ENCODE measurements around the gene GRIPAP1. TPM values are rescaled to one million over a fixed set of nuclear protein-coding genes. Genes with fewer than 3 reads are reported as not detected.

GRIPAP1 gene, protein sequence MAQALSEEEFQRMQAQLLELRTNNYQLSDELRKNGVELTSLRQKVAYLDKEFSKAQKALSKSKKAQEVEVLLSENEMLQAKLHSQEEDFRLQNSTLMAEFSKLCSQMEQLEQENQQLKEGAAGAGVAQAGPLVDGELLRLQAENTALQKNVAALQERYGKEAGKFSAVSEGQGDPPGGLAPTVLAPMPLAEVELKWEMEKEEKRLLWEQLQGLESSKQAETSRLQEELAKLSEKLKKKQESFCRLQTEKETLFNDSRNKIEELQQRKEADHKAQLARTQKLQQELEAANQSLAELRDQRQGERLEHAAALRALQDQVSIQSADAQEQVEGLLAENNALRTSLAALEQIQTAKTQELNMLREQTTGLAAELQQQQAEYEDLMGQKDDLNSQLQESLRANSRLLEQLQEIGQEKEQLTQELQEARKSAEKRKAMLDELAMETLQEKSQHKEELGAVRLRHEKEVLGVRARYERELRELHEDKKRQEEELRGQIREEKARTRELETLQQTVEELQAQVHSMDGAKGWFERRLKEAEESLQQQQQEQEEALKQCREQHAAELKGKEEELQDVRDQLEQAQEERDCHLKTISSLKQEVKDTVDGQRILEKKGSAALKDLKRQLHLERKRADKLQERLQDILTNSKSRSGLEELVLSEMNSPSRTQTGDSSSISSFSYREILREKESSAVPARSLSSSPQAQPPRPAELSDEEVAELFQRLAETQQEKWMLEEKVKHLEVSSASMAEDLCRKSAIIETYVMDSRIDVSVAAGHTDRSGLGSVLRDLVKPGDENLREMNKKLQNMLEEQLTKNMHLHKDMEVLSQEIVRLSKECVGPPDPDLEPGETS
- total RNA-seq: 24.9 TPM

DNA sequence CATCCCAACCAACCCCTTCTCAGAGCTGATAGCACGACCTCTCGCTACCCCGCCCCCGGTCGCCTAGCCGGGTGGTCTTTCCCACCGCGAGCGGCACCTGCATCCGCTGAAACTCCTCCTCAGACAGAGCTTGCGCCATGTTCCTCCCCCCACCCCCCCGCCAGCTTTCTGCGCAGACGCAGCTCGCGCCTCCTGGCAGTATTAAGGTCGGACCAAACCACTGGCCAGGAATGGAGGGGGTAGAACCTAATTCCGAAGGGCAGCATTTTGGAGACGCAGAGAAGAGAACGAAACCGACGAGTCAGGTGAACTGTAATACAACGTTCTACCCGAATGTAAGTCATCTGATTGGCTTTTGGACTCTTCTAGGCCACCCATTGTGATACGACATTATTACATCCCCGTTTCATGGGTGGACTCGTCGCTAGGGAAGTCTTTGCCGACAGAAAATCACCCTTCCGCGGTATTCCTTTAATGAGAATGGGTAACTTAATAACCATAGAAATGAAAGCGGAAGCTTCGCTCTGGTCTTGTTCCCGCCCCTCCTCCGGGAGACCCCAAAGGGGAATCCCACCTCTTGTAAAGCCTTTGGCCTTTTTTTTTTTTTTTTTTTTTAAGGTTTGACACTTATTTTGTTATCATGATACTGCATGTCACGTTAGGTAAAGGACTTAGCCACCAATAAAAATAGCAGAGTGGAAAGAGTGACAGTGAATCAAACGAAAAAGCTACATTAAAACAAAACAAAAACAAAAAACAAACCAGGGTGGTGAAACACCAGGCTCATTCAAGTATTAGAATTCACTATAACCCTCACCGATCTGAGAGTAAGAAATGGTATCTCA lies at the start of gene GRIPAP1:
GRIPAP1 (minus strand) TSS at position 174 of the 845 bp plus-strand sequence; CDS start at position 139, 35 bp downstream.
- H3K4me1 ChIP-seq (ENCODE audit: insufficient read depth, low read length): peaks cover 12% of the 10 kb centered on the region
- no peaks in the 10 kb centered on the region for H3K9me3 ChIP-seq (ENCODE audit: low read depth, low read length)
- H3K4me3 ChIP-seq (ENCODE audit: low read length): peak within 1 kb of the TSS; percentile 78

DNA sequence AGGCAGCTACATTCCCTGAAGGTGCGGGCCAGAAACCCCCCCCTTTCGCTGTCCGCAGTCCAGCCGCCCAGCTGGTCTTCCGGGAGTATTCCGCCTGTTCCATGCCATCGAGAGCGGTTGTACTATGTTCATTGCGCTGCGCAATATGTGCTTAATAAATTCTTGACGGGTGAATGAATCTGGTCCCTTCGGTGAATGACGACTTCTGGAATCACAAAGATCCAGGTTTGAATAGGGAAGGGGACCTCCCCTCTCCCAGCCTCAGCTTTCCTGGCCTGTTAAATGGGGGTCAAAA lies 41.9 kb upstream of the GRIPAP1 start:
- Histone ChIP-seq H3K27me3 (ENCODE audit: insufficient read depth, low read length) (no peaks in the 10 kb centered on the region), H3K4me1 (ENCODE audit: insufficient read depth, low read length) (peaks cover 42% of the 10 kb centered on the region), H3K4me3 (ENCODE audit: low read length) (no peak overlapping the region), H3K9me3 (ENCODE audit: low read depth, low read length) (no peaks in the 10 kb centered on the region)

More for the DNA sequence above, at the start of gene GRIPAP1:
- no peaks in the 10 kb centered on the region for H3K27me3 ChIP-seq (ENCODE audit: insufficient read depth, low read length)

DNA sequence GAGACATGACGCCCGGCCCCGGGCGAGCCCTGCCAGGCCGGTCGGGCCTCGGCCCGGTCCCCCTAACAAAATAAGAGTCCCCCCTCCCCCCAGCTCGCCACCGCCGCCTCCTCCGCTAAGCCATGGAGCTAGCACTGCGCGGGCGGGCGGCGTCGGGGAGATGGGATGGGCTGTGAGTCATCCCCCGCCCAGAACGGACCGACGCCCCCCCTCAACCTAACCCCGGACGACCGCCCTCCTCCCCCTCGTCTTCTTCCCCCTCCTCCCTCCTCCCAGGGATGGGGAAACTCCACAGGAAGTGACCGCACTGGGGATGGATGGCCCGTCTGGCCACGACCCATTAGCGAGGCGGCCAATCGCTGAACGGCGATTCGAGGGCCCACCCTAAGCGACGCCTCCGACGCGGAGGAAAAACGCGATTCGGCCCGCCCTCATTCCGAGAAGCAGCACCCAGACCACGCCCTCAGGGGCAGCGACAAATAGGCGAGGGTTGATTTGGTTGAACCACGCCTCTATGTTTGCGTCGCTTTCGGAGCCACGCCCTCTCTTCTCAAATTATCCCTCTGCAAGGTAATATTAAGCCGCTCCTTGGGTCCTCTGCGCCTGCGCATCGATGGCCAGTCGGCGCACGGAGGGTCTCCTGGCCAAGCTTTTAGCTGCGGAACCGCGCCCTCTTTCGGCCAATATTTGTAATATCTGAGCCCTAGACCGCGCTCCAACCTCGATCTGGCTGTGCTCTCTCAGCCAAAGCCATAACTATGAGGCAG lies 41.3 kb upstream of the GRIPAP1 start, which contains the start of gene TFE3:
TFE3 (minus strand) TSS at position 138 of the 767 bp plus-strand sequence; CDS start at position 7, 131 bp downstream.
- Histone ChIP-seq H3K27me3 (ENCODE audit: insufficient read depth, low read length) (no peaks in the 10 kb centered on the region), H3K4me3 (ENCODE audit: low read length) (peak within 1 kb of the TSS; percentile 64), H3K4me1 (ENCODE audit: insufficient read depth, low read length) (peaks cover 44% of the 10 kb centered on the region), H3K9me3 (ENCODE audit: low read depth, low read length) (no peaks in the 10 kb centered on the region)

DNA sequence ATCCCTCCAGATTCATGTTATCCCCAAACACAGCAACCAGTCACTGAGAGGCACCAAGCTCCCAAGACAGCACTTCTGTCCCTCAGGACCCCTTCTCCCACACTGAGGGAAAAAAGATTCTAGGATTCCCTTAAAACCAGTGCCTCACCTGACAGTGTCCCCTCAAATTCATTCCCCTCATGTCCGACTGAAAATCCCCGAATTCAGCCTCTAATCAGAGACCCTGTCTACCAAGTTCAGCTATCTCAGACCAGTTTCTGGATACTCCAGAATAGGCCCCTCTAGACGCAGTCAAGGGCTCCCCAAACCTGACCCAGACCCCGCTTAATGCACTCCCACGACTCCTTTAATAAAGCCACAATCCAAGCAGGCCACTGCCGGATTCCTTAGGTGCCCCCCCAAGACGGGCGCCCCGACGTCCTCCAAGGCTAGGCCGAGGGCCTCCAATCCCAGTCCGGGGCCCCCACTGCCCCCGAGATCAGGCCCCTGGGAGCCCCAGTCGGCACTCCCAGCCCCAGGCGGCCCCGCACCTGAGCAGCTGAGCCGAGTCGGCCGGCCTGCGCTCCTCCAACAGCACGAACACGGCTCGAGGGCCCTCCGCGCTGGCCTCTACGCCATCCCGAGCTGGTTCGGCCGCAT lies 40.6 kb upstream of the GRIPAP1 start:
- Histone ChIP-seq H3K4me1 (ENCODE audit: insufficient read depth, low read length) (peaks cover 44% of the 10 kb centered on the region), H3K9me3 (ENCODE audit: low read depth, low read length) (no peaks in the 10 kb centered on the region), H3K4me3 (ENCODE audit: low read length) (peak overlapping the region; percentile 64), H3K27me3 (ENCODE audit: insufficient read depth, low read length) (no peaks in the 10 kb centered on the region)

DNA sequence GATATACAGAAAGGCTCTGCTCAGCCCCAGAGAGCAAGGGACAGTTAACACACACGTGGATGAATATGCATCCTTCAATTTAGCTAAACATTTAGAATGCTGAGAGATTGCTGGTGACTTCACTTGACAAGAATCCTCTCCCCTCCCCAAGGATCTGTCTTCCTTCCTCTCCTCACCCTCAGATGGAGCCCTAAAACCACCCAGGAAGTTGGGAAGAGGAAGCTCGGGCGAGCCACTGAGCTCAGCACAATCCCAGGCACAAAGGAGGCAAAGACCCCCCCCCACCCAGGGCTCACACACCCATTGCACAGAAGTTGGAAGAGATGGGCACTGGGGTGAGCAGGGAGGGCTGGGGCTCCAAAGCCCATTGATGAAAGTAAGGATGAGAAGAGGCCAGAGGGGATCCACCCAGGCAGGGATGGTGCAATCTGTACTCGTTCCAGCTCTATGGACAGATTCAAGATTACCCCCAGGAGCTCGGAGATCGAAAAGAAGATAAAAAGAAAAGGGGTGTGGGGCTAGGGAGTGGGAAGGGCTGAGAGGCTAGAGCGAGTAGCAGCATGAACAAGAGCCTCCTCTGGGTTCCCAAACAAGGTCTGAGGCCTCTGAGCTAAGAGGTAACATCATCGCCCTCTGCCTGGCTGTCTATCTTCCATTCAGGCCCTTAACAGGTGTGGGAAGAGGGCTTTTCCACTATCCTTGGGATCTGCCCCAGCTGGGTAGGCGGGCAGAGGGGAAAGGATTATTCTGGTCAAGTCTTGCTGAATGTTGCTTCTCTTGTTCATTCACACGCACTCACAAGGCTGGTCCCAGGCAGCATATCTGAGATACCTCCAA lies 39.9 kb upstream of the GRIPAP1 start:
- H3K4me3 ChIP-seq (ENCODE audit: low read length): peak overlapping the region; percentile 64
- H3K4me1 ChIP-seq (ENCODE audit: insufficient read depth, low read length): peaks cover 44% of the 10 kb centered on the region
- no peaks in the 10 kb centered on the region for H3K9me3 ChIP-seq (ENCODE audit: low read depth, low read length)
- no peaks in the 10 kb centered on the region for H3K27me3 ChIP-seq (ENCODE audit: insufficient read depth, low read length)

DNA sequence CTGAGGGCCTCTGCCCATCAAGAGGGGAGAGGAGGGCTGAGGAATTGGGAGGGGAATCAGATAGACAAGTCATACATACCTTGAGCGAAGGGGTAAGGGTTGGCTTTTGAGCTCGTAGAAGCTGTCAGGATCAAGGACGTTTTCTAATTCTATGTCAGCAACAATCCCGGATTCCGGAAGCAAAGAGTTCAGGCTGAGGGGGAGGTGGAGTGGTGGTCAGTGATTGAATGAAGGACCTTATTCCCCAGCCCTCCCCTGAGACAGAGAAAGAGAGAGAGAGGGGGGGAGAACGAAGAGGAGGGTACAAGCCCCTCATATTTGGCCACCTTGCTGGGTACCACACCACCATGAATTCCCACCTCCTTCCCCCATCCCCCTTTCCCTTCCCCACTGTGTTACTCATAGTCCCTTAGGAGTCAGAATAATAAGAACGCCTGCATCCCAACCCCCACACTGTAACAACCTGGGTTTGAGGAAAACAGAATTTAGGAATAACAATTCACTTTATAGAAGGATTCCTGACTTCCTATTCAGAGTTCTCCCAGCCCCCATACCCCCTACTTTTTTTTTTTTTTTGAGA lies 38.4 kb upstream of the GRIPAP1 start:
- Histone ChIP-seq H3K9me3 (ENCODE audit: low read depth, low read length) (no peaks in the 10 kb centered on the region), H3K4me1 (ENCODE audit: insufficient read depth, low read length) (peaks cover 44% of the 10 kb centered on the region), H3K4me3 (ENCODE audit: low read length) (no peak overlapping the region), H3K27me3 (ENCODE audit: insufficient read depth, low read length) (no peaks in the 10 kb centered on the region)

DNA sequence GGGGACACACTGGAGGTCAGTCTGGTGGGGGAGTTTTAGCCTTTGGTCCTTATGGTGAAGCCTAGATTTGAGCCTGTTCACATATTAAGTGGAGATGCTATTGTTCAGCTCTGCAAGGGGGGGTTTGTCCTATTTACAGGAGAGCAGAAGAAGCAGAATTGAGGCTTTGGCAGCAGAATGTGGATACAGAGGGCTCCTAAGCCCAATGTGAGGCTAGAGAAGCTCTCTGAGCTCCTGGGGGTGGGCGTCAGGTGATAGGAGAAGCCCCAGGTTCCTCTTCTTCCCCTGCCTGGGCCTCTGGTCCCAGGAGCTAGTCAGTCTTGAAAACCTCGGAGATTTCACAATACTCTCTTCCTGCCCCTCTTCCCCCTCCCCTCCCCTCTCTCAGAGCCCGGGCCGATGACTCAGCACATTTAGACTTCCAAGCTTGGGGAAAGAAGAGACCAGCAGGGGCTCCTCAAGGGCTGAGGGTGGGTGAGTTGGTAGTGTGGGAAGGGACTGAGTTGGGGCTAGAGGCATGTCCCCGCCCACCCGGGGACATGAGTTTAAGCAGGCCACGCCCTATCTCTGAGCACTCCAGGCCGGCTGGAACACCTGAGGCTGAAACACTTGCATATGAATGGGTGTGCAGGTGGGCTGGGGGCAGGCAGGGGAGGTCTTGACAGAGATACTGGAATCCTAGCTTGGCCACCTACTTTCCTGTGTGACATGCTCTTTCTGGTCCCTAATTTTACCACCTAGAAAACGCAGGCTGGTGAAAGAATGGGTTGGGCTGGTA lies 37.7 kb upstream of the GRIPAP1 start:
- Histone ChIP-seq H3K4me3 (ENCODE audit: low read length) (no peak overlapping the region), H3K9me3 (ENCODE audit: low read depth, low read length) (no peaks in the 10 kb centered on the region), H3K4me1 (ENCODE audit: insufficient read depth, low read length) (peaks cover 44% of the 10 kb centered on the region), H3K27me3 (ENCODE audit: insufficient read depth, low read length) (no peaks in the 10 kb centered on the region)

DNA sequence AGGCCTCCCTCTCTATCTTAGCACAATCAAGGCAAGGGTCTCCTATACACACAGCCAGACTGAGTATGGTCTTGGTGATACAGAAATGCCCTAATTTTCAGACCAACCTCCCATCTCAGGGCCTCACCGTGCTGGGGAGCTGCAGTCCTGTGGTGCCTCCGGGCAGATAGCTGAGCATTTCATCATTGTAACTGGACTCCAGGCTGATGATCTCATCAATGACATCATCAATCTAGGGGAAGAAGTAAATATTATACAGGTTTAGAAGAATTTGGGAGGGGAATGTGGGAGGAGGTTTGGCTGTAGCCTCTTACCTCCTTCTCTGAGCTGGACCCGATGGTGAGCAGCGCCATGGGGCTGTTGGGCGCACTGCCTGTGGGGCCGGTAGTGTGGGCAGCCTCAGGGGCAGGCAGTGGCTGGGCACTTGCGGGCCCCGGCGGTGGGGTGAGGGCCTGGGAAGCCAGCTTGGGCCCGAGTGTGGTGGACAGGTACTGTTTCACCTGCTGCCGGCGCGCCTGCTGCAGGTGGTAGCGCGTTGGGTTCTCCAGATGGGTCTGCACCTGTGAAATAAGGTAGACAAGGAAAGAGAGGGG lies 35.9 kb upstream of the GRIPAP1 start:
- Histone ChIP-seq H3K4me3 (ENCODE audit: low read length) (no peak overlapping the region), H3K27me3 (ENCODE audit: insufficient read depth, low read length) (no peaks in the 10 kb centered on the region), H3K4me1 (ENCODE audit: insufficient read depth, low read length) (peaks cover 50% of the 10 kb centered on the region), H3K9me3 (ENCODE audit: low read depth, low read length) (no peaks in the 10 kb centered on the region)

DNA sequence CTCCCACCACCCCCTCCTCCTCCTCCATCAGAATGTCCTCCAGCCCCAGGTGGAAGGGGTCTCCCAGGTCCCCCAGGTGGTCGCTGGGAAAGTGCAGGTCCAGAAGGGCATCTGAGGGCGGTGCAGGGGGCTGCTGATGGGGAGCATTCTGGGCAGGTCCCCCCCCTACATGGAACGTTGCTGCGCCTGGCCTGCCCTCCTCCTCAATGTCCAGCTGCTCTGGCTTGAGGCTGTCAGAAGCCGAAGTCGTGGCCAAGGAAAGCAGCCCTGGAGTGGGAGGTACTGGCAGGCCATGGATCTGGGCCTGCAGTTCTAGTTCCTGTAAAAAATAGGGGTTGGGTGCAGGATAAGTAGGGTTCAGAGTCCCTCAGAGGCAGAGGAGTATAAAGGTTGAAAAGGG lies 28.2 kb upstream of the GRIPAP1 start:
- Histone ChIP-seq H3K4me3 (ENCODE audit: low read length) (no peak overlapping the region), H3K9me3 (ENCODE audit: low read depth, low read length) (no peaks in the 10 kb centered on the region), H3K4me1 (ENCODE audit: insufficient read depth, low read length) (peaks cover 12% of the 10 kb centered on the region), H3K27me3 (ENCODE audit: insufficient read depth, low read length) (no peaks in the 10 kb centered on the region)

DNA sequence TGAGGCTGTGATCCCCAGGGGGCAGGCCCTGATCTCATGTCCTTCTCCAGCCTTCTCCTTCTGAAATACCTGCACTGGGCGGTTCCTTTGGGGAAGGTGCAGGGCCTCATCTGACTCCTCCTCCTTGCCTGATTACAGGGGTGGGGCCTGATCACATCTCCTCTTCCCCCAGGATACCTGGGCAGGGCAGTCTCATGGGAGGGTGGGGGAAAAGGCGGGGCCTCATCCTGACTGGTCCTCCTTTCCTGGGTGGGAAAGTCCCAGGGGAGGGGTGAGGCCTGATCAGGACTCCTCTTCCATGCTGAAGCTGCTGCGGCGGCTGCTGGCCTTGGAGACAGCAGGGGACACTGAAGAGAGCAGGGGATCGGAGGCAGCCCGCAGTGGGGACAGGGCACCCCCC lies 27.8 kb upstream of the GRIPAP1 start:
- no peaks in the 10 kb centered on the region for H3K9me3 ChIP-seq (ENCODE audit: low read depth, low read length)
- H3K27me3 ChIP-seq (ENCODE audit: insufficient read depth, low read length): no peaks in the 10 kb centered on the region
- H3K4me3 ChIP-seq (ENCODE audit: low read length): no peak overlapping the region
- peaks cover 12% of the 10 kb centered on the region for H3K4me1 ChIP-seq (ENCODE audit: insufficient read depth, low read length)

DNA sequence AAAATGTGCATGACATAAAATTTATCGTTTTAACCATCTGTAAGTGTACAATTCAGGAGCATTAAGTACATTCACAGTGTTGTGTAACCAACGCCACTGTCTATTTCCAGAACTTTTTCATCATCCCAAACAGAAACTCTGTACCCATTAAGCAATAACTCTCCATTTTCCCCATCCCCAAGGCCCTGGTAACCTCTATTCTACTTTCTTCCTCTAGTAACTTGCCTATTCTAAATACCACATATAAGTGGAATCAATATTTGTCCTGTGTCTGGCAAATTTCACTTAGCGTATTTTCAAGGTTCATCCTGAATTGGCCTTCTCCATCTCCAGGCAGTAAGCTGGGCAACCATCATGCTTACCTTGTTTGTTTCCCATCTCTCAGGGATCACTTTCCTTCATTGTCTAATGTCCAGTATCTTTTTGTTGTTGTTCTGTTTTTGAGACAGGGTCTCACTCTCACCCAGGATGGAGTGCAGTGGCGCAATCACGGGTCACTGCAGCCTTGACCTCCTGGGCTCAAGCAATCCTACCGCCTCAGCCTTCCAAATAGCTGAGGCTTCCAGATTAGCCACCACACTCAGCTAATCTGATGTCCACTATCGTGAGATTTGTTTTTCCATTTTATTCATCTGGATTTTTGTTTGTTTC lies 17.7 kb upstream of the GRIPAP1 start:
- Histone ChIP-seq H3K4me3 (ENCODE audit: low read length) (no peak overlapping the region), H3K27me3 (ENCODE audit: insufficient read depth, low read length) (no peaks in the 10 kb centered on the region), H3K9me3 (ENCODE audit: low read depth, low read length) (no peaks in the 10 kb centered on the region), H3K4me1 (ENCODE audit: insufficient read depth, low read length) (no peaks in the 10 kb centered on the region)

DNA sequence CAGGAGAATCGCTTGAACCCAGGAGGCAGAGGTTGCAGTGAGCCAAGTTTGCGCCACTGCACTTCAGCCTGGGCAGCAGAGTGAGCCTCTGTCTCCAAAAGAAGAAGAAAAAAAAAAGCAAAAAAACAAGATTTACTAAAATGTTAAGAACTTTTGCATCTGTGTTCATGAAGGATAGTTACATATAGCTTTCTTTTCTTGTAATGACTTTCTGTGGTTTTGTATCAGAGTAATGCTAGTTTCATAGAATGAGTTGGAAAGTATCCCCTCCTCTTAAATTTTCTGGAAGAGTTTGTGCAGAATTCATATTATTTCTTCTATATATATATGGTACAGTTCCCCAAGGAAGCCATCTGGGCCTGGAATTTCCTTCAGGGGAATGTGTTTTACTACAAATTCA lies 17.0 kb upstream of the GRIPAP1 start:
- Histone ChIP-seq H3K4me1 (ENCODE audit: insufficient read depth, low read length) (no peaks in the 10 kb centered on the region), H3K4me3 (ENCODE audit: low read length) (no peak overlapping the region), H3K27me3 (ENCODE audit: insufficient read depth, low read length) (no peaks in the 10 kb centered on the region), H3K9me3 (ENCODE audit: low read depth, low read length) (no peaks in the 10 kb centered on the region)
